ENCODE measurements around the gene GPC6. TPM values are rescaled to one million over a fixed set of nuclear protein-coding genes. Genes with fewer than 3 reads are reported as not detected.

GPC6 gene
- total RNA-seq, 1 donor from 2014 or later, result 42.9 TPM

DNA sequence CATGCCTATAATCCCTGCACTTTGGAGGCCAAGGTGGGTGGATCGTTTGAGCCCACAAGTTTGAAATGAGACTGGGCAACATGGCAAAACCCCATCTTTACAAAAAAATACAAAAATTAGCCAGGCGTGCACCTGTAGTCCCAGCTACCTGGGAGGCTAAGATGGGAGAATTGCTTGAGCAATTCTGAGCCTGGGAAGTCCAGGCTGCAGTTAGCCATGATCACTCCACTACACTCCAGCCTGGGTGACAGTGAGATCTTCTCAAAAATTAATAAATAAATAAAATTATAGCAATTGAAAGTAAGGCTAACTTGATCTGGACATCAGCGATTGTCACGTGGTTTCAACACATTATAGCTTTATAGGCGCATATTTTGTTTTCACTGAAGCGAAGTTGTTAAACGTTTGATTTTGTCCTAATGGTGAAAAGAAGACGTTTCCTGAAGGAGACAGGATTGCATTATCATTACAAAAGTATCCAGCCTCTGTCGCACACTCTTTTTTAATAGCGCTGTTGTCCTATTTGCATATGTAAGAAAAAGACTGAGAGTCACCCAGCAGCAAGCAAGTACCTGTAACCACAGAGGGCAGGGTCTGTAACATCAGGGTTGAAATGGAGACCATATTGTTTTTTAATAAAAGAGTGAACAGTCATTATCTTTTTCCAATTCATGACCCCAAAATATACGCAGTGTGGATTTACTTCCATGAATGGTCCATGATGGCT is 917.2 kb downstream of the GPC6 start:
- Histone ChIP-seq H3K36me3 (no peaks in the 10 kb centered on the region), H3K27me3 (peaks cover 63% of the 10 kb centered on the region), H3K4me2 (peak overlapping the region; percentile 52), H3K27ac (no peak overlapping the region), H3F3A (ENCODE audit: low read depth) (no peaks in the 10 kb centered on the region), H2AFZ (replicated peaks) (no peak overlapping the region), H3K4me1 (peaks cover 7% of the 10 kb centered on the region), H3K4me3 (no peak overlapping the region), H4K20me1 (ENCODE audit: low read depth) (no peaks in the 10 kb centered on the region), H3K9ac (no peak overlapping the region), H3K79me2 (ENCODE audit: low read depth) (no peaks in the 10 kb centered on the region), H3K9me3 (ENCODE audit: low read depth) (no peaks in the 10 kb centered on the region)
- Mint-ChIP-seq H3K27ac (no peak overlapping the region), H3K27me3 (ENCODE audit: insufficient read depth, low read depth) (no peaks in the 10 kb centered on the region), H3K36me3 (no peaks in the 10 kb centered on the region), H3K4me1 (peaks cover 3% of the 10 kb centered on the region), H3K9me3 (no peaks in the 10 kb centered on the region), H3K4me3 (no peak overlapping the region)
- TF ChIP-seq CTCF (IDR thresholded peaks at IDR 0.05), result no peak
- TF ChIP-seq EZH2 (IDR thresholded peaks at IDR 0.05), result no peak
- no peak for TF ChIP-seq EZH2phosphoT487 (IDR thresholded peaks at IDR 0.05)
- DNase-seq (ENCODE audit: low spot score), result no peak

DNA sequence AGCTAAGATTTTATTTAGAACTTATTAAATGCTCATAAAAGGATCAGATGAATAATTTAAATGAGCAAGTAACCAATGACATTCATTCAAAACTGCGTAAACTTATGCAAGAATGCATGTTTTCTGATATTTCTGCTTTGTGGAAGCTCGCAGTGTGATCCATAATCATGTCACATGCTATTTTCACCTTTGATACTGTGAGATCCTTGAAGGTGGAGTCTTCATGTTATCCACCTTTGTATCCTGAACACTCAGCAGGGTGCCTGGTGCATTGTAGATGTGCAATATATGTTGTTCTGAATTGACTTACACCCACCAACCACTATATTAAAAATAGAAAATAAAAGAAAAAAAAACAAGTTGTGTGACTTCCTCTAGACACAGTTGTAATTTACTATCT is 919.4 kb downstream of the GPC6 start:
- no peak overlapping the region for H3K27ac Mint-ChIP-seq
- no peaks in the 10 kb centered on the region for H3F3A ChIP-seq (ENCODE audit: low read depth)
- H3K4me3 Mint-ChIP-seq, result no peak overlapping the region
- H3K27ac ChIP-seq, result no peak overlapping the region
- H3K4me1 ChIP-seq, result peaks cover 7% of the 10 kb centered on the region
- H3K4me2 ChIP-seq, result no peak overlapping the region
- no peaks in the 10 kb centered on the region for H3K36me3 ChIP-seq
- DNase-seq (ENCODE audit: low spot score), result no peak
- no peak overlapping the region for H2AFZ ChIP-seq (replicated peaks)
- no peaks in the 10 kb centered on the region for H3K36me3 Mint-ChIP-seq
- H3K9me3 Mint-ChIP-seq, result no peaks in the 10 kb centered on the region
- H3K27me3 ChIP-seq, result peaks cover 63% of the 10 kb centered on the region
- TF ChIP-seq EZH2phosphoT487 (IDR thresholded peaks at IDR 0.05) (no peak), EZH2 (IDR thresholded peaks at IDR 0.05) (no peak), CTCF (IDR thresholded peaks at IDR 0.05) (no peak)
- peaks cover 3% of the 10 kb centered on the region for H3K4me1 Mint-ChIP-seq
- no peaks in the 10 kb centered on the region for H3K79me2 ChIP-seq (ENCODE audit: low read depth)
- H3K9me3 ChIP-seq (ENCODE audit: low read depth), result no peaks in the 10 kb centered on the region
- no peaks in the 10 kb centered on the region for H3K27me3 Mint-ChIP-seq (ENCODE audit: insufficient read depth, low read depth)
- no peak overlapping the region for H3K4me3 ChIP-seq
- H3K9ac ChIP-seq, result no peak overlapping the region
- H4K20me1 ChIP-seq (ENCODE audit: low read depth), result no peaks in the 10 kb centered on the region

DNA sequence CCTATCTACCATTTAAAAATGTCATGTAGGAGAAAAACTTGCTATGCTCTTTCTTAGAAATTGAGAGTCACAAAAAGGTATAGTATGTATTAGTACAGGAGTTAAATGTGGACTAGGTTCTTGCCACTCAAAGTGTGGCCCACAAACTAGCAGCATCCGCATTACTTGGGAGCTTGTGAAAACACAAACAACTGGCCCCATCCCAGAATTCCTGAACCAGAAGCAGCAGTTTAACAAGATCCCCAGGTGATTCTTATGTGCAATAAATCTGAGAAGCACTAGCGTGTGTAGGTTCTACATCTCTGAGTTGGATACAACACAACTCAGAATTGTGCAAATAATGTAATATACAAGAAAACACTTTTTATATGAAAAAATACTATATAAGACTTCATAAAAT is 927.0 kb downstream of the GPC6 start:
- Mint-ChIP-seq H3K4me1 (peaks cover 8% of the 10 kb centered on the region), H3K27me3 (ENCODE audit: insufficient read depth, low read depth) (no peaks in the 10 kb centered on the region), H3K27ac (no peak overlapping the region), H3K4me3 (no peak overlapping the region), H3K9me3 (no peaks in the 10 kb centered on the region), H3K36me3 (no peaks in the 10 kb centered on the region)
- Histone ChIP-seq H3K27ac (no peak overlapping the region), H3F3A (ENCODE audit: low read depth) (no peaks in the 10 kb centered on the region), H3K79me2 (ENCODE audit: low read depth) (no peaks in the 10 kb centered on the region), H3K9me3 (ENCODE audit: low read depth) (no peaks in the 10 kb centered on the region), H3K36me3 (no peaks in the 10 kb centered on the region), H3K27me3 (no peaks in the 10 kb centered on the region), H2AFZ (replicated peaks) (no peak overlapping the region), H3K4me1 (no peaks in the 10 kb centered on the region), H4K20me1 (ENCODE audit: low read depth) (no peaks in the 10 kb centered on the region), H3K9ac (no peak overlapping the region), H3K4me3 (no peak overlapping the region), H3K4me2 (no peak overlapping the region)
- TF ChIP-seq EZH2 (IDR thresholded peaks at IDR 0.05) (no peak), EZH2phosphoT487 (IDR thresholded peaks at IDR 0.05) (no peak), CTCF (IDR thresholded peaks at IDR 0.05) (no peak)
- no peak for DNase-seq (ENCODE audit: low spot score)

All from neural progenitor cell (in vitro differentiated cells).